GM23338 (cell line): ENCODE data around the gene TMC1. TPM values are rescaled to one million over a fixed set of nuclear protein-coding genes. Genes with fewer than 3 reads are reported as not detected.

Experiments
- ATAC-seq: fragments of 200-7000 bp; cut with Tn5 transposase; 3 replicates; pipeline ENCODE4 v1.9.1; 2020
- DNase-seq: peaks from one replicate; pipeline ENCODE4 v3.0.0-alpha.2; 2015; ENCODE audit warnings: low spot score
- H2AFZ ChIP-seq: fragments of 200-600 bp; sonication (generic); 2 replicates; pipeline ENCODE4 v1.8.0; 2016; ENCODE audit warnings: antibody characterized with exemption, mild to moderate bottlenecking, moderate library complexity
- H3F3A ChIP-seq: fragments of 200-600 bp; sonication (generic); replicated peaks from 2 replicates; pipeline ENCODE4 v1.8.0; 2017; ENCODE audit warnings: antibody characterized with exemption, mixed run types, low read depth
- H3K27ac ChIP-seq: fragments of 200-600 bp; sonication (generic); 2 replicates; pipeline ENCODE4 v1.6.1; 2016; ENCODE audit warnings: low read depth
- H3K27me3 ChIP-seq: fragments of 200-600 bp; sonication (generic); 2 replicates; pipeline ENCODE4 v1.8.0; 2016; ENCODE audit warnings: mild to moderate bottlenecking, mixed run types, moderate library complexity; ENCODE audit not compliant: insufficient read depth
- H3K36me3 ChIP-seq: fragments of 200-600 bp; sonication (generic); 2 replicates; pipeline ENCODE4 v1.8.0; 2016; ENCODE audit warnings: mild to moderate bottlenecking; ENCODE audit not compliant: insufficient read depth
- H3K4me1 ChIP-seq: fragments of 200-600 bp; sonication (generic); 2 replicates; pipeline ENCODE4 v1.8.0; 2016; ENCODE audit warnings: mild to moderate bottlenecking, moderate library complexity; ENCODE audit not compliant: insufficient read depth
- H3K4me2 ChIP-seq: fragments of 200-600 bp; sonication (generic); 2 replicates; pipeline ENCODE4 v1.7.1; 2017; ENCODE audit warnings: mixed run types
- H3K4me3 ChIP-seq: fragments of 200-600 bp; sonication (generic); 2 replicates; pipeline ENCODE4 v1.6.1; 2016; ENCODE audit warnings: mixed run types
- H3K79me2 ChIP-seq: fragments of 200-600 bp; sonication (generic); replicated peaks from 2 replicates; pipeline ENCODE4 v1.8.0; 2017; ENCODE audit warnings: mild to moderate bottlenecking; ENCODE audit not compliant: insufficient read depth
- H3K9me2 ChIP-seq: fragments of 200-600 bp; sonication (generic); 2 replicates; pipeline ENCODE4 v1.8.0; 2017; ENCODE audit not compliant: insufficient read depth
- H4K20me1 ChIP-seq: fragments of 200-600 bp; sonication (generic); replicated peaks from 2 replicates; pipeline ENCODE4 v1.8.0; 2017; ENCODE audit warnings: mild to moderate bottlenecking; ENCODE audit not compliant: insufficient read depth
- H3K27ac Mint-ChIP-seq: 2 replicates; pipeline ENCODE4 v1.8.0; 2020; ENCODE audit warnings: inconsistent platforms, mild to moderate bottlenecking, moderate library complexity, mixed read lengths
- H3K27me3 Mint-ChIP-seq: 3 replicates; pipeline ENCODE4 v1.8.0; 2022; ENCODE audit warnings: low read depth, mild to moderate bottlenecking, moderate library complexity, mixed read lengths, inconsistent platforms; ENCODE audit not compliant: insufficient read depth, poor library complexity
- H3K36me3 Mint-ChIP-seq: 3 replicates; pipeline ENCODE4 v1.8.0; 2021; ENCODE audit warnings: low read depth, mild to moderate bottlenecking, inconsistent platforms, moderate library complexity, mixed read lengths
- H3K4me1 Mint-ChIP-seq: 3 replicates; pipeline ENCODE4 v1.8.0; 2020; ENCODE audit warnings: mild to moderate bottlenecking, inconsistent platforms, mixed read lengths
- H3K4me3 Mint-ChIP-seq: 3 replicates; pipeline ENCODE4 v1.8.0; 2021; ENCODE audit warnings: moderate library complexity, mild to moderate bottlenecking, inconsistent platforms, mixed read lengths
- H3K9me3 Mint-ChIP-seq: 3 replicates; pipeline ENCODE4 v1.8.0; 2020; ENCODE audit warnings: moderate library complexity, mild to moderate bottlenecking, inconsistent platforms, mixed read lengths
- CREB1 ChIP-seq: fragments of 250-450 bp; sonication (Bioruptor Pico); IDR thresholded peaks from 2 replicates; pipeline ENCODE4 v1.5.0; 2020; ENCODE audit warnings: low read depth, mild to moderate bottlenecking, moderate library complexity
- CTCF ChIP-seq, 2 experiments: fragments of 200-600 bp in 1 of 2; sonication (generic) in 1 of 2; conservative IDR thresholded peaks; 2 replicates each; pipeline versions ENCODE4 v1.5.1 to v1.6.1; 2016 to 2017; ENCODE audit warnings: antibody characterized with exemption in 2 of 2, low read depth in 2 of 2, mild to moderate bottlenecking in 2 of 2, moderate library complexity in 1 of 2
- ETS1 ChIP-seq: IDR thresholded peaks from 2 replicates; pipeline ENCODE4 v1.6.1; 2016; ENCODE audit warnings: antibody characterized with exemption
- EZH2 ChIP-seq: fragments of 200-600 bp; sonication (generic); IDR thresholded peaks from one replicate; pipeline ENCODE4 v1.8.0; 2017; ENCODE audit warnings: antibody characterized with exemption, mild to moderate bottlenecking, low read depth; ENCODE audit not compliant: unreplicated experiment
- STAT1 ChIP-seq: IDR thresholded peaks from one replicate; pipeline ENCODE4 v1.6.1; 2016; ENCODE audit warnings: antibody characterized with exemption; ENCODE audit not compliant: unreplicated experiment
- ZNF331 ChIP-seq: fragments of 250-450 bp; sonication (Bioruptor Pico); IDR thresholded peaks from 2 replicates; pipeline ENCODE4 v1.5.0; 2020; ENCODE audit warnings: low read depth, mild to moderate bottlenecking, moderate library complexity
- ZNF462 ChIP-seq: fragments of 250-450 bp; sonication (Bioruptor Pico); IDR thresholded peaks from 2 replicates; pipeline ENCODE4 v1.5.0; 2020; ENCODE audit warnings: mild to moderate bottlenecking, moderate library complexity
- polyA plus RNA-seq: library from polyadenylated mRNA; unstranded; fragments of >200 nt; fragmentation: Nextera tagmentation; extraction: Ambion mirVana; gene quantifications from 2 replicates; pipeline ENCODE4 v1.2.1, GENCODE V29; 2016
- total RNA-seq: library from RNA; depleted of rRNA; stranded (reverse); fragments of >200 nt; shearing (Covaris generic); gene quantifications from 2 replicates; pipeline ENCODE4 v1.2.3, GENCODE V29; 2014

Gene TMC1
- total and polyA plus RNA-seq, 2 experiments from 2014 or later: 0.61 to 1.2 TPM

- H3K4me2 ChIP-seq: no peak overlapping the region
- no peaks in the 10 kb centered on the region for H3K4me1 Mint-ChIP-seq
- no peaks in the 10 kb centered on the region for H3K9me2 ChIP-seq
- no peak overlapping the region for H2AFZ ChIP-seq
- no peaks in the 10 kb centered on the region for H3K27me3 ChIP-seq
- no peak overlapping the region for H3K4me3 ChIP-seq
- peaks cover 6% of the 10 kb centered on the region for H3K27me3 Mint-ChIP-seq
- no peaks in the 10 kb centered on the region for H3F3A ChIP-seq
- H3K4me3 Mint-ChIP-seq: no peak overlapping the region
- DNase-seq (no peak), ATAC-seq (no peak)
- H3K79me2 ChIP-seq: no peaks in the 10 kb centered on the region
- no peaks in the 10 kb centered on the region for H3K4me1 ChIP-seq
- no peaks in the 10 kb centered on the region for H3K36me3 Mint-ChIP-seq
- H3K36me3 ChIP-seq: no peaks in the 10 kb centered on the region
- no peak for TF ChIP-seq EZH2
- no peak for TF ChIP-seq CTCF (conservative IDR thresholded peaks at IDR 0.05; ENCODE audit: low read depth in 2 of 2)
- no peak for TF ChIP-seq STAT1
- TF ChIP-seq ETS1: no peak
- TF ChIP-seq CREB1 (CRISPR knock-in tag): no peak
- TF ChIP-seq ZNF462 (CRISPR knock-in tag): no peak
- TF ChIP-seq ZNF331: no peak
- no peak overlapping the region for H3K27ac Mint-ChIP-seq
- peaks cover 4% of the 10 kb centered on the region; the same call in 1 of the 3 replicates for H3K9me3 Mint-ChIP-seq
- H3K27ac ChIP-seq: no peak overlapping the region
- no peaks in the 10 kb centered on the region for H4K20me1 ChIP-seq
Observed at GRCh38 chr9:72880821-72881220, 359.4 kb downstream of the TMC1 start.
